DMS 273 (cell line): ENCODE measurements around the gene DHRS12.

Experiments
- DNase-seq: peaks from one replicate; lab custom pipeline; 2025; ENCODE audit not compliant: unreplicated experiment; lab: John Stamatoyannopoulos, UW

Gene DHRS12

GRCh38 chr13:51764184-51765141, 39.5 kb downstream of the DHRS12 start:
- DNase-seq = no peak

- no peak for DNase-seq
Observed at GRCh38 chr13:51763486-51763885, 40.5 kb downstream of the DHRS12 start.

GRCh38 chr13:51761643-51762350, 42.2 kb downstream of the DHRS12 start:
- no peak for DNase-seq

- DNase-seq = no peak
Observed at GRCh38 chr13:51760592-51760991, 43.4 kb downstream of the DHRS12 start.

GRCh38 chr13:51759240-51759639, 44.7 kb downstream of the DHRS12 start:
- DNase-seq = no peak

GRCh38 chr13:51758691-51759090, 45.3 kb downstream of the DHRS12 start:
- DNase-seq = no peak

- no peak for DNase-seq
Observed at GRCh38 chr13:51756651-51757050, 47.3 kb downstream of the DHRS12 start.

- DNase-seq = no peak
Observed at GRCh38 chr13:51747438-51748434, 56.2 kb downstream of the DHRS12 start.

- DNase-seq = no peak
Observed at GRCh38 chr13:51746802-51747201, 57.2 kb downstream of the DHRS12 start.

GRCh38 chr13:51745243-51745642, 58.7 kb downstream of the DHRS12 start:
- DNase-seq = no peak

- no peak for DNase-seq
Observed at GRCh38 chr13:51742611-51743010, 61.4 kb downstream of the DHRS12 start.

- DNase-seq = no peak
Observed at GRCh38 chr13:51742031-51742430, 61.9 kb downstream of the DHRS12 start.

- no peak for DNase-seq
Observed at GRCh38 chr13:51740698-51741097, 63.3 kb downstream of the DHRS12 start.

GRCh38 chr13:51739027-51739764, 64.8 kb downstream of the DHRS12 start:
- no peak for DNase-seq

- no peak for DNase-seq
Observed at GRCh38 chr13:51738226-51738905, 65.6 kb downstream of the DHRS12 start.

GRCh38 chr13:51737609-51738008, 66.4 kb downstream of the DHRS12 start:
- no peak for DNase-seq

GRCh38 chr13:51734786-51735185, 69.2 kb downstream of the DHRS12 start:
- DNase-seq = no peak

GRCh38 chr13:51733374-51734298, 70.3 kb downstream of the DHRS12 start:
- no peak for DNase-seq

- peak; percentile 4 for DNase-seq
Observed at GRCh38 chr13:51731759-51732158, 72.2 kb downstream of the DHRS12 start.
